HG02798 (cell line): ENCODE measurements around the gene TOMM40.
"Not testable (repeated sequence)": the region's sequence is repeated elsewhere in the genome, so short reads cannot be mapped to it uniquely, and the experiment has no call there.

ENCODE experiments used
- ATAC-seq: cut with Tn5 transposase; IDR thresholded peaks from one replicate; pipeline ENCODE4 v1.9.1; 2021; ENCODE audit warnings: mild to moderate bottlenecking; ENCODE audit not compliant: unreplicated experiment, poor library complexity

TOMM40 gene

GRCh38 chr19:44891016-44891882, at the start of gene TOMM40:
TOMM40 (plus strand) TSS chr19:44891254; CDS start chr19:44891416, 162 bp downstream.
- ATAC-seq = no peak

GRCh38 chr19:44845286-44845611, 45.8 kb upstream of the TOMM40 start:
- no peak for ATAC-seq

GRCh38 chr19:44845612-44846454, 45.2 kb upstream of the TOMM40 start, which contains the start of gene NECTIN2:
NECTIN2 (plus strand) TSS chr19:44846297; CDS start chr19:44846526, 229 bp downstream.
- peak; percentile 42 for ATAC-seq

- no peak for ATAC-seq
Measured at GRCh38 chr19:44846455-44847143, 44.5 kb upstream of the TOMM40 start.

GRCh38 chr19:44847144-44848035, 43.7 kb upstream of the TOMM40 start:
- ATAC-seq = no peak

GRCh38 chr19:44848036-44848811, 42.8 kb upstream of the TOMM40 start:
- no peak for ATAC-seq

- no peak for ATAC-seq
Measured at GRCh38 chr19:44848812-44849447, 42.1 kb upstream of the TOMM40 start.

GRCh38 chr19:44850641-44851109, 40.4 kb upstream of the TOMM40 start:
- ATAC-seq = no peak

- ATAC-seq = no peak
Measured at GRCh38 chr19:44851427-44851826, 39.6 kb upstream of the TOMM40 start.

- ATAC-seq = no peak
Measured at GRCh38 chr19:44855606-44856005, 35.4 kb upstream of the TOMM40 start.

- ATAC-seq = no peak
Measured at GRCh38 chr19:44856421-44857083, 34.5 kb upstream of the TOMM40 start.

GRCh38 chr19:44857837-44858236, 33.2 kb upstream of the TOMM40 start:
- ATAC-seq = no peak

GRCh38 chr19:44861576-44861975, 29.5 kb upstream of the TOMM40 start:
- ATAC-seq = not testable (repeated sequence)

- no peak for ATAC-seq
Measured at GRCh38 chr19:44863990-44864389, 27.1 kb upstream of the TOMM40 start.

GRCh38 chr19:44865196-44865767, 25.8 kb upstream of the TOMM40 start:
- ATAC-seq = no peak

GRCh38 chr19:44866664-44867063, 24.4 kb upstream of the TOMM40 start:
- no peak for ATAC-seq

- ATAC-seq = no peak
Measured at GRCh38 chr19:44867578-44867977, 23.5 kb upstream of the TOMM40 start.
